ENCODE data around the gene DSP.

The DSP gene, protein sequence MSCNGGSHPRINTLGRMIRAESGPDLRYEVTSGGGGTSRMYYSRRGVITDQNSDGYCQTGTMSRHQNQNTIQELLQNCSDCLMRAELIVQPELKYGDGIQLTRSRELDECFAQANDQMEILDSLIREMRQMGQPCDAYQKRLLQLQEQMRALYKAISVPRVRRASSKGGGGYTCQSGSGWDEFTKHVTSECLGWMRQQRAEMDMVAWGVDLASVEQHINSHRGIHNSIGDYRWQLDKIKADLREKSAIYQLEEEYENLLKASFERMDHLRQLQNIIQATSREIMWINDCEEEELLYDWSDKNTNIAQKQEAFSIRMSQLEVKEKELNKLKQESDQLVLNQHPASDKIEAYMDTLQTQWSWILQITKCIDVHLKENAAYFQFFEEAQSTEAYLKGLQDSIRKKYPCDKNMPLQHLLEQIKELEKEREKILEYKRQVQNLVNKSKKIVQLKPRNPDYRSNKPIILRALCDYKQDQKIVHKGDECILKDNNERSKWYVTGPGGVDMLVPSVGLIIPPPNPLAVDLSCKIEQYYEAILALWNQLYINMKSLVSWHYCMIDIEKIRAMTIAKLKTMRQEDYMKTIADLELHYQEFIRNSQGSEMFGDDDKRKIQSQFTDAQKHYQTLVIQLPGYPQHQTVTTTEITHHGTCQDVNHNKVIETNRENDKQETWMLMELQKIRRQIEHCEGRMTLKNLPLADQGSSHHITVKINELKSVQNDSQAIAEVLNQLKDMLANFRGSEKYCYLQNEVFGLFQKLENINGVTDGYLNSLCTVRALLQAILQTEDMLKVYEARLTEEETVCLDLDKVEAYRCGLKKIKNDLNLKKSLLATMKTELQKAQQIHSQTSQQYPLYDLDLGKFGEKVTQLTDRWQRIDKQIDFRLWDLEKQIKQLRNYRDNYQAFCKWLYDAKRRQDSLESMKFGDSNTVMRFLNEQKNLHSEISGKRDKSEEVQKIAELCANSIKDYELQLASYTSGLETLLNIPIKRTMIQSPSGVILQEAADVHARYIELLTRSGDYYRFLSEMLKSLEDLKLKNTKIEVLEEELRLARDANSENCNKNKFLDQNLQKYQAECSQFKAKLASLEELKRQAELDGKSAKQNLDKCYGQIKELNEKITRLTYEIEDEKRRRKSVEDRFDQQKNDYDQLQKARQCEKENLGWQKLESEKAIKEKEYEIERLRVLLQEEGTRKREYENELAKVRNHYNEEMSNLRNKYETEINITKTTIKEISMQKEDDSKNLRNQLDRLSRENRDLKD (N-terminal part only)

DNA sequence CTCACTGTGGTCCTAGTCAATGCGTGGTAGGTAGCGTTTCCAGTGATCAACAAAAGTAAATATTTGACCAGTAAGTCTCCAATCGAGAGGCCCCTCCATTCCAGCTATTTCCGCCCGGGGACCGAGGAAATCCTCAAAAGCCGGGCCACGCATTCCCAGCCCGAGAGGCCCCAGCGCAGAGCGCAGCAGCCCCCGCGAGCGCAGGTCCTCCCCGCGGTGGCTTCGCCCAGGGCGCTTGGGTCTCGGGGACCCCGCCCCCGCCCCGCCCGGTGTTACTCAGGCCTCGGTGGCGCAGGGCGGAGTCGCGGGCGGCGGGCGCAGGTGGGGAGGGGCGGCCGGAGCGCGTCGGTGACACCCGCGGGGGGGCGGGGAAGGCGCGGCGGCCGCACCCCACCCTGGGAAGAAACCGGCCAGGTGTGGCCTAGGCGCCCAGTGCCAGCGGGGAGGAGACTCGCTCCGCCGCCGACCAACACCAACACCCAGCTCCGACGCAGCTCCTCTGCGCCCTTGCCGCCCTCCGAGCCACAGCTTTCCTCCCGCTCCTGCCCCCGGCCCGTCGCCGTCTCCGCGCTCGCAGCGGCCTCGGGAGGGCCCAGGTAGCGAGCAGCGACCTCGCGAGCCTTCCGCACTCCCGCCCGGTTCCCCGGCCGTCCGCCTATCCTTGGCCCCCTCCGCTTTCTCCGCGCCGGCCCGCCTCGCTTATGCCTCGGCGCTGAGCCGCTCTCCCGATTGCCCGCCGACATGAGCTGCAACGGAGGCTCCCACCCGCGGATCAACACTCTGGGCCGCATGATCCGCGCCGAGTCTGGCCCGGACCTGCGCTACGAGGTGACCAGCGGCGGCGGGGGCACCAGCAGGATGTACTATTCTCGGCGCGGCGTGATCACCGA lies at the start of gene DSP:
Gene DSP, plus strand, starts transcription at position 497 of the 890 bp plus-strand sequence. Its CDS starts 245 bp downstream, at position 742.
- ATAC-seq = peak; percentile 60
- H3K27ac Mint-ChIP-seq = no peak within 1 kb of the TSS
- no peaks in the 10 kb centered on the region for H3K9me3 Mint-ChIP-seq
- peaks cover 6% of the 10 kb centered on the region for H3K4me1 Mint-ChIP-seq
- H3K4me3 Mint-ChIP-seq = peak within 1 kb of the TSS; percentile 69
- H3K36me3 Mint-ChIP-seq (ENCODE audit: low read depth) = no peaks in the 10 kb centered on the region
- DNase-seq = peak; percentile 42
- peaks cover 78% of the 10 kb centered on the region for H3K27me3 Mint-ChIP-seq

DNA sequence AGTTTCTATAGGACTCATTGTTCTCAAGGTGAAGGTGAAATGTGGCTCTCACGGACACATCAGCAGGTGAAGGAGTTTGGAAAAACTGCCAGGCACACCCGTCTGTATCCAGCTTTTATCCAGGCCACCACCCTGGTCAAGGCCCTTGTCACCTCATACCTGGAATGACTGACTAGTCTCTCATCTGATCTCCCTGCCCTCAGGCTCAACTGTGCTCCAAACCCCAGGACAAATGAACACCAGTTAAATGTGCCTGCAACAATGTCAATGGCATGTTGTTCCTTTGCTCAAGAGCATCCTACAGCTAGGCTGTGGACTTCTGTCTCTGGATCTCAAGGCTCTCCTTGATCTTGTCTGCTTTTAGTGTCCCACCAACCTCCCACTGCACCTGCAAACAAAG lies 47.6 kb upstream of the DSP start:
- Mint-ChIP-seq H3K9me3 (no peaks in the 10 kb centered on the region), H3K36me3 (ENCODE audit: low read depth) (no peaks in the 10 kb centered on the region), H3K4me3 (no peak overlapping the region), H3K4me1 (no peaks in the 10 kb centered on the region), H3K27ac (no peak overlapping the region), H3K27me3 (peaks cover 16% of the 10 kb centered on the region)
- ATAC-seq (no peak), DNase-seq (no peak)

DNA sequence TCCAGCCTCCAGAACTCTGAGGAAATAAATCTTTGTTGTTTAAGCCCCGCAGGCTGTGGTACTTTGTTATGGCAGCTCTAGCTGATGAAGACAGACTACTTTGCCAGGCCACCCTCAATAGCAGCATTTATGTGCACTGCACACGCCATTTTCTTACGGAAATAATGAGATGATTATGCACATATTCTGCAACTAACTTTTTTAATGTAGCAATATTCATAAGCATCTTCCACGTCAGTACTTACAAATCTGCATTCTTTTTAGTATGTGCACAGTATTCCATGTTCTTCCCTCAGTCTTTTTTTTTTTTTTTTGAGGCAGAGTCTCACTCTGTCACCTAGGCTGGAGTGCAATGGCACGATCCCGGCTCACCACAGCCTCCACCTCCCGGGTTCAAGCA lies 46.8 kb upstream of the DSP start:
- no peaks in the 10 kb centered on the region for H3K36me3 Mint-ChIP-seq (ENCODE audit: low read depth)
- no peaks in the 10 kb centered on the region for H3K4me1 Mint-ChIP-seq
- no peak overlapping the region for H3K4me3 Mint-ChIP-seq
- H3K27ac Mint-ChIP-seq = no peak overlapping the region
- H3K27me3 Mint-ChIP-seq = peaks cover 13% of the 10 kb centered on the region
- DNase-seq (no peak), ATAC-seq (no peak)
- H3K9me3 Mint-ChIP-seq = no peaks in the 10 kb centered on the region

DNA sequence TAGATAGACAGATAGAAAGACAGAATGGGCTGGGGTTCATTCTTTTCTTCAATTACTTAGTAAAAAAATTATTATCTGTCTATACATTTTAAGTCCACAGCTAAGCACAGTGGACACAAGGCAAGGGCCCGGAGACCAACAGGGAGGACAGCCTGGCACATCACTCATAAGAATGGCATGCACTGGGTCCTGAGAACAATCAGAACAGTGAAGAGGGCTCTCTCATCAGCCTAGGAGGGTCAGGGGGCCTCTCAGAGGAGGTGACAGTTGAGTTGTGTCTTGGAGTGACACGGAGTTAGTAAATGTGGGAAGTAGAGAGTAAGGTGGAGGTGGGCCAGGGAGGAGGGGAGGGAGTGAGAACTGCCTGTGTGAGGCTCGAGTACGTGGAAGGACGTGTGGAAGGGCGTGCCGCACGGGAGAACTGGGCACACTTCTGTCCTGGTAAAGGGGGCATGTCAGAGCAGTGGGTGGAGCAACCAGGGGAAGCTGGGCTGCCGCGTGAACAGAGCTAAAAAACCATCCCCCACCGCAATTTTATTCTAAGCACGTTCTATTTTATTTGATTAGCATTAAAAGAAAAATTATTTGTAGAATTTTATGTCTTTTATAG lies 45.1 kb upstream of the DSP start:
- Mint-ChIP-seq H3K36me3 (ENCODE audit: low read depth) (no peaks in the 10 kb centered on the region), H3K4me3 (no peak overlapping the region), H3K4me1 (no peaks in the 10 kb centered on the region), H3K9me3 (no peaks in the 10 kb centered on the region), H3K27ac (no peak overlapping the region), H3K27me3 (peaks cover 16% of the 10 kb centered on the region)
- ATAC-seq = no peak
- no peak for DNase-seq

DNA sequence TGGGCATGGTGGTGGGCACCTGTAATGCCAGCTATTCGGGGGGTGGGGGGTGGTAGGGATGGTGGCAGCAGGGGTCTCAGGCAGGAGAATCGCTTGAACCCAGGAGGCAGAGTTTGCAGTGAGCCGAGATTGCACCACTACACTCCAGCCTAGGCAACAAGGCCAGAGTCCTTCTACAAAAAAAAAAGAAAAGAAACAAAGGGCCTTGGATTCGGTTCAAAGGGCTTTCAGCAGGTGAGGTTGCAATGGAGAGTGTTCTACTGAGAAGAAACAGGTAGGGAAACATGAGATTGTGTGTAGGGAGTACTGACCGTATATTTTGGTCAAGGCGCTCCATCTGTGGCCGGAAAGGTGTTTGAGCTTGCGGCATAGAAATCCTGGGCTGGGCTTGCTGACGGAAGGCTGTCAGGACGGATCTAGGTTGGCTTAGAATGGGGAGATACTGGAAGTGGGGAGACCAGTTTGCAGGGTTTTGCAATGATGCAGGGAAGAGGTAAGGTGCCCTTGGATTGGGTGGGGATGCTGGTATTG lies 40.7 kb upstream of the DSP start:
- ATAC-seq = no peak
- peaks cover 13% of the 10 kb centered on the region for H3K27me3 Mint-ChIP-seq
- no peak overlapping the region for H3K27ac Mint-ChIP-seq
- H3K4me3 Mint-ChIP-seq = no peak overlapping the region
- peaks cover 5% of the 10 kb centered on the region for H3K4me1 Mint-ChIP-seq
- H3K9me3 Mint-ChIP-seq = no peaks in the 10 kb centered on the region
- DNase-seq = no peak
- H3K36me3 Mint-ChIP-seq (ENCODE audit: low read depth) = no peaks in the 10 kb centered on the region

DNA sequence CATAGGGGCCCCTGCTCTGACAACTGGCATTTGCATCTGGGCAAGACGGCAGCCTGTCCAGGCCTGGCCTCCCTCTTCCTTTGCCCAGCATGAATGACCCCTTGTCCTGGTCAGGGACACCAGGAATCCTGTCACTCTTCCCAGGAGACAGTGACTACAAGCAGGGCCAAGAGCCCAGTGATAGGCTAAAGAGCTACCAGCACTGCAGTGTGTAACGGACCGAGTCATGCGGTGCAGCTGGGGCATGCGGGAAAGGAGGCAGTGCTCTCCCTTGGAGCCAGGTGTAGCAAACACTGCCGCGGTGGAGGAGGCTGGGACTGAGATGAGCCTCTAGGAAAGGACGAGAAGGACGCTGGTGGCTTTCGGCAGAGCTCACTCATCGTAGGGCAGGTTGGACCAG lies 38.7 kb upstream of the DSP start:
- Mint-ChIP-seq H3K36me3 (ENCODE audit: low read depth) (no peaks in the 10 kb centered on the region), H3K4me3 (no peak overlapping the region), H3K9me3 (no peaks in the 10 kb centered on the region), H3K4me1 (peaks cover 5% of the 10 kb centered on the region), H3K27me3 (peaks cover 10% of the 10 kb centered on the region), H3K27ac (no peak overlapping the region)
- no peak for ATAC-seq
- DNase-seq = no peak

DNA sequence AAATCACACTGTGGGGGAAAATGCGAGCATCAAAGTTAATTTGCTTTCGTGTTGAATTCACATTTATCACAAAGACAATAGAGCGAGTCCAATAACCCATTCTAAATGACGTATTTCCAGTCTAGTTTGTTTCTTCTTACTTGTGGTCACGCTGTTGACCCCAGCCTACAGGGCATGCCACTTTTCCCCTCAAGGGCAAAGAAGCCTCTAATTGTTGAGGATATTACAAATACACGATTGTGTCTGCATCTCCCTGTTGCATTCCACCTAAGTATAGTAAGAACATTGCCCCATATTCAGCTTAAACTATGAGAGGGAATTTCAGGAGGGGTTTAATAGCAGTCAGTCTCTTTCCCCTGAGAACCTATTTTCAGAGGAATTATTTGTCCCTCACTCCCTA lies 37.4 kb upstream of the DSP start:
- no peak overlapping the region for H3K4me3 Mint-ChIP-seq
- H3K36me3 Mint-ChIP-seq (ENCODE audit: low read depth) = no peaks in the 10 kb centered on the region
- H3K27ac Mint-ChIP-seq = no peak overlapping the region
- no peak for ATAC-seq
- no peaks in the 10 kb centered on the region for H3K9me3 Mint-ChIP-seq
- peaks cover 10% of the 10 kb centered on the region for H3K27me3 Mint-ChIP-seq
- DNase-seq = no peak
- H3K4me1 Mint-ChIP-seq = peaks cover 5% of the 10 kb centered on the region

DNA sequence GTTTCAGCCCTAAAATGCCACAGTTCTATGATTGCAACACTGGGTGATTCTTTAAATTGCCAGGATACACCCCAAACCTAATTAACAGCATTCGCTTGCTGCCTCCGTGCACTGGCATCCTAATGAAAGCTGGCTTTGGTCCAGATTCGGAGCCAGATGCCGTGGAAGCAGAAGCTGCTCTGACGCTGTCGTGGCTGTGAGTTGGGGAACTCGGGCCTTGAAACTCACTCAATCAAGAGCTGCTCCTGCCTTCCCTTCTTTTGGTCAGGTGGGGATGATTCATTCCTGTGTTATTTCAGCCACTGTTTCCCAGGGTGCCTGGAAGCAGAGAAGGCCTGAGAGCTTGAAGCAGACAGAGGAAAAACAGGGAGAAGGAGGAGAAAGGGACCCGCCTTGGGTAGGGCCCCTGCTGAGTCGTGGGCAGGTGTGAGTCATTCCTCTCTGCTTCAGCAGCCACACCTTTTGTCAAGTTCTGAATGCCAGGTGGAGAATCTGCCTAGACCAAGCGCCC lies 36.2 kb upstream of the DSP start:
- Mint-ChIP-seq H3K27me3 (peaks cover 12% of the 10 kb centered on the region), H3K9me3 (no peaks in the 10 kb centered on the region), H3K4me3 (no peak overlapping the region), H3K4me1 (peaks cover 5% of the 10 kb centered on the region), H3K36me3 (ENCODE audit: low read depth) (no peaks in the 10 kb centered on the region), H3K27ac (no peak overlapping the region)
- peak; percentile 59 for ATAC-seq
- peak; percentile 14 for DNase-seq

DNA sequence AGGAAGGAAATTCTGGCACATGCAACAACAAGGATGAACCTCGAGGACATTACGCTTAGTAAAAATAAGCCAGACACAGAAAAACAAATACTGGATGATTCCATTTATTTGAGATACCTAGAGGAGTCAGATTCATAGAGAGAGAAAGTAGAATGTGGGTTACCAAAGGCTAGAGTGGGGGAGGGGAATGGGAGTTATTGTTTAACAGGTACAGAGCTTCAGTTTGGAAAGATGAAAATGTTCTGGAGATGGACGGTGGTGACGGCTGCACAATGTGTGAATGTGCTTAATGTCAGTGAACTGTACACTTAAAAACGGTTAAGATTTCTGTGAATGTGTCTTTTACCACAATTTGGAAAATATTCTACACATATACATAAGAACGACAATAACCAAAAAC lies 33.9 kb upstream of the DSP start:
- DNase-seq = no peak
- no peaks in the 10 kb centered on the region for H3K9me3 Mint-ChIP-seq
- peaks cover 14% of the 10 kb centered on the region for H3K27me3 Mint-ChIP-seq
- no peak overlapping the region for H3K27ac Mint-ChIP-seq
- H3K4me1 Mint-ChIP-seq = peaks cover 5% of the 10 kb centered on the region
- no peaks in the 10 kb centered on the region for H3K36me3 Mint-ChIP-seq (ENCODE audit: low read depth)
- no peak for ATAC-seq
- H3K4me3 Mint-ChIP-seq = no peak overlapping the region

DNA sequence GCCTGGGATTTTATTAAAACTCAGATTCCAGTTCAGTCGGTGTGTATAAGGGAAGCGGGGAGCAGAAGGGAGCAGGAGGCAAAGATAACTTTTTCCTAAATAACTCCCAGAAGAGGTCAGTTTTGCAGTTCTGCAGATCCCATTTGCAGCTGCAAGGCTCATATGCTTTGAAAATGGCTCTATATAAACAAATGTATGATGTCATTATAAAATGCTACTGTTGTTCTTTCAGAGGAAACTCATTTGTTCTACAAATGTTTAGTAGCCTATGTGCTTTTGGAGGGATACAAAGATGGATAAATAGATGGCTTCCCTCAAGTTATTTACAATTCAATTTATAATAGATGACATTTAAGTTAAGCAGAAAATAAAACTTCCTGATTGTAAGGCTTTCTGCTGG lies 29.2 kb upstream of the DSP start:
- DNase-seq (no peak), ATAC-seq (no peak)
- Mint-ChIP-seq H3K9me3 (no peaks in the 10 kb centered on the region), H3K4me3 (no peak overlapping the region), H3K27ac (no peak overlapping the region), H3K27me3 (peaks cover 12% of the 10 kb centered on the region), H3K36me3 (ENCODE audit: low read depth) (no peaks in the 10 kb centered on the region), H3K4me1 (no peaks in the 10 kb centered on the region)

DNA sequence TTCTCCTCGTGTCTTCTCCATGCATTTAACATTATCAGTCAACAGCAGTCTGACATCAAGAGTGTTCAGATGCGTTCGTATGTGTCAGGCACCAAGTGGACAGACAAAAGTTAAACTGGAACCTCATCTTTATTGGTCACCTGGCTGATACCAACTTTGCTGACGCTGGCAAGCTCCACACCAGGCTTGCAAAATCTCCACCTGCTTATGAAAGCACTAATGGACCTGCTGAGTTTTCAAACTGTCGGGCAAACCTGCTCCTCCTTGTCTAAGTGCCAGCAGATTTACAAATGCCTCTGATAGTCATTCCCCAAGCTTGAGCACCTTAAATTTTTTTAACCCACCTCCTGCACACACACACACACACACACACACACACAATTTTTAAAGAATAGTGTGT lies 27.9 kb upstream of the DSP start:
- H3K36me3 Mint-ChIP-seq (ENCODE audit: low read depth) = no peaks in the 10 kb centered on the region
- no peak overlapping the region for H3K4me3 Mint-ChIP-seq
- no peak for DNase-seq
- no peak overlapping the region for H3K27ac Mint-ChIP-seq
- H3K27me3 Mint-ChIP-seq = peaks cover 12% of the 10 kb centered on the region
- no peaks in the 10 kb centered on the region for H3K4me1 Mint-ChIP-seq
- ATAC-seq = no peak
- H3K9me3 Mint-ChIP-seq = no peaks in the 10 kb centered on the region

DNA sequence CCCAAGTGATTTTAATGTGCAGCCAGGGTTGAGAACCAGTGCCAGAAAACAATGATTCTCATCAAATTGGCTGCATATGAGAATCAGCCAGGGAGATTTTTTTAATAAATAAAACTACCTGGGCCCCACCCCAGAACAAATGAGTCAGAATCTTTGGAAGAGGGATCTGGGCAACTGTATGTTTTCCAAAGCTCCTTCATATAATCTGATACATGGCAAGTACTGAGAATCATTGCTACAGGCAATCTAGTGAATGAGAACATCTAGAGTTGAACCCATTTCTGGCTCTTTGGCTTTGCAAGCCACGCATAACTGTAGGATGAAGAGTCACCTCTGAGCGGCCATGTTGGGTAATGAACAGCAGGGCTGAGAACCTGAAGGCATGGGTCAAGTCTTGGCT lies 26.1 kb upstream of the DSP start:
- no peaks in the 10 kb centered on the region for H3K9me3 Mint-ChIP-seq
- no peaks in the 10 kb centered on the region for H3K36me3 Mint-ChIP-seq (ENCODE audit: low read depth)
- no peak for DNase-seq
- no peaks in the 10 kb centered on the region for H3K4me1 Mint-ChIP-seq
- no peak overlapping the region for H3K27ac Mint-ChIP-seq
- no peak for ATAC-seq
- H3K27me3 Mint-ChIP-seq = peaks cover 13% of the 10 kb centered on the region
- H3K4me3 Mint-ChIP-seq = no peak overlapping the region

DNA sequence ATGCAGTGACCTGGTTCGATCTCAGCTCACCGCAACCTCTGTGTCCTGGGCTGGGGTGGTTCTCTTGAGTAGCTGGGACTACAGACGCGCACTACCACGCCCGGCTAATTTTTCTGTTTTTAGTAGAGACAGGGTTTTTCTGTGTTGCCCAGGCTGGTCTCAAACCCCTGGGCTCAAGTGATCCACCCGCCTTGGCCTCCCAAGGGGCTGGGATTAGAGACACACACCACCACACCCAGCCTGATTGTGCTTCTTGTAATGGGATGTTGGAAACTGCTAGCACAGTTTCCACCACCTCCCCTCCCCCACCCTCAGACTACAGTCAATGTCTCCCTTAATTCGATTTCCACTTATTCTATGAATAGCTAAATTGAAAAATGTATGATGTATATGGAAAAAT lies 22.6 kb upstream of the DSP start:
- ATAC-seq (no peak), DNase-seq (no peak)
- no peaks in the 10 kb centered on the region for H3K9me3 Mint-ChIP-seq
- no peaks in the 10 kb centered on the region for H3K36me3 Mint-ChIP-seq (ENCODE audit: low read depth)
- H3K4me1 Mint-ChIP-seq = no peaks in the 10 kb centered on the region
- H3K27ac Mint-ChIP-seq = no peak overlapping the region
- H3K4me3 Mint-ChIP-seq = no peak overlapping the region
- H3K27me3 Mint-ChIP-seq = peaks cover 17% of the 10 kb centered on the region
